NCI-H1048 (cell line): Measurements from ENCODE around the gene UBE2D2.
"Not testable (repeated sequence)": the region's sequence is repeated elsewhere in the genome, so short reads cannot be mapped to it uniquely, and the experiment has no call there.

Experiments used
- DNase-seq: peaks from one replicate; lab custom pipeline; 2025; lab: John Stamatoyannopoulos, UW

UBE2D2 gene

GRCh38 chr5:139549162-139549894 lies 11.8 kb upstream of the UBE2D2 start:
- DNase-seq = no peak

- not testable (repeated sequence) for DNase-seq
These were observed 10.9 kb upstream of the UBE2D2 start for GRCh38 chr5:139550051-139550872.

DNA sequence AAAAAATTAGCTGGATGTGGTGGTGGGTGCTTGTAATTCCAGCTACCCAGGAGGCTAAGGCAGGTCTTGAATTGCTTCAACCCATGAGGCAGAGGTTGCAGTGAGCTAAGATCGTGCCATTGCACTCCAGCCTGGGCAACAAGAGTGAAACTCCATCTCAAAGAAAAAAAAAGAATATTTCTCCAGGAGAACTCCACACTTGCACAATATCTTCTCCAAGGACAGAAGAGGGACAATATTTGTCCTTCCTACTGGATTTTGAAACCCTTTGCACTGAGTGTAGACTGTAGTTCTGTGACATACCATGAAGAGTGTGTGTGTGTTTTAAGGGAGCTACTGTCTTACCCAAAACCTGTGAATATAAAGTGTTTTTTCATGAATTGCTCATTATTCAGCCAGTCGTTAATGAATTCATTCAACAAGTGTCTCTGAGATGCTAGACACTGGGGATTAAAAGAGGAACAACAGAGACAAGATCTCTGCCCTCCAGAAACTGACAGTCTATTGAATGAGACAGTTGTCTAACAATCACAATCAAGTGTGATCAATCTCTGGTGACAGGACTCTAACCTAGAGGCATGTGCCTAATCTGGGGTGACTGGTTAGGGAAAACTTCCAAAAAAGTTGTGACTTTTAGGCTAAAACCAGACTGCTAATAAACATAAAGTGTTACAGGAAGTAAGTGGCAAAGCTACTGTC lies 9.8 kb upstream of the UBE2D2 start:
- DNase-seq = no peak

GRCh38 chr5:139552893-139553575 lies 8.1 kb upstream of the UBE2D2 start:
- no peak for DNase-seq

- DNase-seq = no peak
These were observed 6.9 kb upstream of the UBE2D2 start for GRCh38 chr5:139554264-139554663.

- no peak for DNase-seq
These were observed 3.3 kb upstream of the UBE2D2 start for GRCh38 chr5:139557811-139558210.

- DNase-seq = no peak
These were observed 714 bp downstream of the UBE2D2 start for GRCh38 chr5:139561655-139562451.

GRCh38 chr5:139562847-139563246 lies 1.7 kb downstream of the UBE2D2 start:
- no peak for DNase-seq

DNA sequence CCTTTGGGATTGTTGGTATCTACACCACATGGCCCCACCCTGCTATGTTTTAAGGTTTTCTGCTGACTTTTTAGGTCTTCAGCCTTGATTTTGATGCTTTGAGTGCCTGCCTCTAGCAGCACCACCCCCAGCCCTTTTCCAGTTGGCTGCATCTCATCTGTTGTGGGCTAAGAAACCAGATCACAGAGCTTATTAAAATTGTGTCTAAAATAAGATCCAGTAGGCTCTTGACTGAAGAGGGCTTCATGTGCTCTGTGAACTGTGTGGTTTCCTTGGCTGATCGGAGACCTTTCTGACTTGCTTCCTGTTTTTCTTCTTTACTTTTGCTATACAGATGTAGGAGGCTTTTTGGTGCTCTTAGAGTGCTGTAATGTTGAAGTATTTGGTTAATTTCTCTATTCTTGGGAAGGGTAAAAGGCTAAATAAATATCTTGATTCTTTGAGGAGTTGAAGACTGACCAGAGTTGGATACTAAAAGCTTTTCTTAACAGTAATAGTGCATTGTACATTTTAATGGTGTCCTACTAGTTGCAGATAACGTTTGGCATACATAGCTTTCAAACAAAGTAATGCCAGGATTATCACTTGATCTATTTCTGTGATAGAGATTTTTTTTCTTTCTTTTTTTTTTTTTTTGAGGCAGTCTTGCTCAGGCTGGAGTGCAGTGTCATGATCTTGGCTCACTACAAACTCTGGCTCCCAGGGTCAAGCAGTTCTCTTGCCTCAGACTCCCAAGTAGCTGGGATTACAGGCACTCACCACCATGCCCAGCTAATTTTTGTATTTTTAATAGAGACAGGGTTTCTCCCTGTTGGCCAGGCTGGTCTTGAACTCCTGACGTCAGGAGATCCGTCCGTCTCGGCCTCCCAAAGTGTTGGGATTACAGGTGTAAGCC lies 4.5 kb downstream of the UBE2D2 start:
- DNase-seq = no peak

GRCh38 chr5:139566611-139567010 lies 5.5 kb downstream of the UBE2D2 start:
- DNase-seq = no peak

DNA sequence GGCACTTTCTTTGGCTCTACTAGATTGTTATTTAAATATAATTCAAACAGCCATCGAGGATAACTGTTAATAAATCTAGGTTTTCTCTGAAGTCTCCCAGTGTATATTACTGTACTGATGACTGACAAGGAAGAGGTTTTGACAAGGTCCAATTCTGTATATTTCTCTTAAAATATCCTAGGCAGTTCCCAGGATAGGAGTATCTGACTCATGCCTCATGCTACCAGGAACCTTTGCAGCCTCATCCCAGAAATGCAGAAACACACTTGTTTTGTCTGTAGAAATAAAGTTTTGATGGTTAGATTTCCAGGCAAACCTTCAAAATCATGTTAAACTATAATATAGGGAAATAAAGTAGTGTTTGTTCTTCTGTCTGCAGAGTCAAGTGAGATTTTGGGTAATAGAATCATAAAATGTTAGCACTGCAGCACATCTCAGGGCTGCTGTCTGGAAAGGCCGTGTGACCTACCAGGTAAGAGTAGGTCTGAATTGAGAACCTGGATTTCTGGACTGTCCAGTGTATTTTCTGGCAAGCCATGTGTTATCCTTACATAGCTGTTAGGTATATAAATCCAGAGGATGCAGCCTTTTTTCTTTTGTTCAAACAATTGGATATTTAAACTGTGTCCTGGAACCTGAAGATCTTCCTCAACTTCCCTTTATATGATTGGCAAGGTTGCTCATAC lies 8.3 kb downstream of the UBE2D2 start:
- no peak for DNase-seq

DNA sequence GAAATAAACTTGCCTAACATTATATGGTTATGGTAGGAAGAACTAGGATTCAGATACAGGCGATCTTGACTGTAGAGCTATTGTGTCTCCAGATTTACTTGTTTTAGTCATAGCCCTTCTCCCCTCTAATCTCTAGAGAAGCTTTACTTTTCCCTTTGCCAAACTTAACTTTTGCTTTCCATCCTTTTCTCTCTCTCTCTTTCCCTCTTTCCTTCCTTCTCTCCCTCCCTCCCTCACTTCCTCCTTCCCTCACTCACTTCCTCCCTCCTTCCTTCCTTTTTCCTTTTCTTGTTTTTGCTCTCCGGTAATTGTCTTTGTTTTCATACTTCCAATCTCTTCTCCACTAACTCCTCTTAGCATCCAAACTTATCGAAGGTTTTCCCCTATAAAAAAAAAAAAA lies 10.4 kb downstream of the UBE2D2 start:
- DNase-seq = no peak

DNA sequence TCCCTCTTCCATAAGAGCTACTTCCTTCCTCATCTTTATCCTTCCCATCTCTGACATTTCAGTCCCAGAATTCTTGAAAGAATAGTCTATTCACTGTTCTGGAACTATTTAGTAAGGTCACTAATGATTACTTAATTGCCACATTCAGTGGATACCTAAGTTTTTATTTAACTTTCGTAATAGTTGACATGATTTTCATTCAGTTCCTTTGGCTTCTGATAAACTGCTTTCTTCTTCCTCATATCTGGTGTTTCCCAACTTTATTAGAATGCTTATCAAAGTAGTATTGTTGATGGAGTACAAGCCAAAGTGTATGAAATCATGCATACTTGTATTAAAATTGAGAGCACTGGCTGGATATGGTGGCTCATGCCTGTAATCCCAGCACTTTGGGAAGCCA lies 10.8 kb downstream of the UBE2D2 start:
- DNase-seq = no peak

- no peak for DNase-seq
These were observed 13.6 kb downstream of the UBE2D2 start for GRCh38 chr5:139574641-139575312.

DNA sequence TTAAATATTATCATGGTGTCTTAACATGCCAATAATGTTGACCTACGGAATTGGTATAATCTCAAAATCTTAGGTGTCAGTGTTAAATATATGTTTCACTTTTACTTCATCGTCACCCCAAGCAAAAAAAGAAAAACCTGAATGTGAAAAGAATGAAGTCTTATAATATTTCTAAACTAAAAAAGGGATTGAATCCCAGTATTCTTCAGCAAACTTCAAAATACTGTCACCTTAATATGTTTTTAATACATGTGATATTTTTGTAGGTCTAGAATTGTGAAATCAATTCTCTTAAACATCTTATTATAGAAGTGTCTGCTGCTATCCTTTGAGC lies 14.1 kb downstream of the UBE2D2 start:
- DNase-seq = no peak

DNA sequence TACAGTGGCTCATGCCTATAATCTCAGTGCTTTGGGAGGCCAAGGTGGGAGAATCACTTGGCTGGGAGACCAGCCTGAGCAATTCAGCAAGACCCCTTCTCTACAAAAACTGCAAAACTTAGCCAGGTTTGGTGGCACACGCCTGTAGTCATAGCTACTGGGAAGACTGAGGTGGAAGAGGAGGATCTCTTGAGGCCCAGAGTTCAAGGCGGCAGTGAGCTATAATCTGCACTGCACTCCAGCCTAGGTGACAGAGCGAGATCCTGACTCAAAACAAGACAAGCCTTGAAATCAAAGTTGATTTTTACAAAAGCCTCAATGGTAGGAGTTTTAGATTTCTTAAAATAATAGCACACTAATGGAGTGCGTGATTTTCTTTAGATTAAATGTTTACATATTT lies 14.6 kb downstream of the UBE2D2 start:
- DNase-seq = no peak

- no peak for DNase-seq
These were observed 16.7 kb downstream of the UBE2D2 start for GRCh38 chr5:139577689-139578290.

DNA sequence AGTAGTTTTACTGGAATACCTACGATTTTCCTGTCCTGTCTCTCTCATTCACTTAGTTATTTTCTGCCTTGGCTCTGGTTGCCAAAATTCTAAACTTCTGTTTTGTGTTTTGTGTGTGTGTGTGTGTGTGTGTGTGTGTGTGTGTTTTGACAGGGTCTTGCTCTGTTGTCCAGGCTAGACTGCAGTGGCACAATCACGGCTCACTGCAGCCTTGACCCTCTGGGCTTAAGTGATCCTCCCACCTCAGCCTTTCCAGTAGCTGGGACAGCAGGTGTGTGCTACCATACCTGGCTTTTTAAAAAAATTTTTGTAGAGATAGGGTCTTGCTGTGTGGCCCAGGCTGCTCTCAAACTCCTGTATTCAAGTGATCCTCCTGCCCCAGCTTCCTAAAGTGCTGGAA lies 17.2 kb downstream of the UBE2D2 start:
- no peak for DNase-seq

GRCh38 chr5:139582181-139582580 lies 21.0 kb downstream of the UBE2D2 start:
- DNase-seq = not testable (repeated sequence)
